ENCODE measurements around the gene SERAC1. TPM values are rescaled to one million over a fixed set of nuclear protein-coding genes. Genes with fewer than 3 reads are reported as not detected.
A peak's percentile ranks its signal among the peaks of the same experiment; 100 is the strongest.
"Not testable (repeated sequence)": the region's sequence is repeated elsewhere in the genome, so short reads cannot be mapped to it uniquely, and the experiment has no call there.

The SERAC1 gene
- total RNA-seq, 1 donor from 2014 or later, result 17.1 TPM

- no peak for TF ChIP-seq CTCF (IDR thresholded peaks at IDR 0.05)
- H3K27ac Mint-ChIP-seq (ENCODE audit: unreplicated experiment), result no peak overlapping the region
- H3K4me3 Mint-ChIP-seq (ENCODE audit: unreplicated experiment), result no peak overlapping the region
- peaks cover 29% of the 10 kb centered on the region for H3K4me1 Mint-ChIP-seq (ENCODE audit: low read depth)
- no peaks in the 10 kb centered on the region for H3K27me3 Mint-ChIP-seq (ENCODE audit: low read depth)
- peaks cover 5% of the 10 kb centered on the region for H3K9me3 Mint-ChIP-seq (ENCODE audit: low read depth)
- no peak for DNase-seq (ENCODE audit: low spot score)
- H3K36me3 Mint-ChIP-seq (ENCODE audit: low read depth), result peaks cover 15% of the 10 kb centered on the region
Measured at GRCh38 chr6:158158123-158158522, 9.9 kb downstream of the SERAC1 start.

GRCh38 chr6:158157064-158157764 is 10.8 kb downstream of the SERAC1 start:
- no peak for TF ChIP-seq CTCF (IDR thresholded peaks at IDR 0.05)
- no peak for DNase-seq (ENCODE audit: low spot score)
- H3K27ac Mint-ChIP-seq (ENCODE audit: unreplicated experiment), result peak overlapping the region; percentile 12

GRCh38 chr6:158154816-158155215 is 13.2 kb downstream of the SERAC1 start:
- Mint-ChIP-seq H3K27ac (ENCODE audit: unreplicated experiment) (no peak overlapping the region), H3K36me3 (ENCODE audit: low read depth) (peaks cover 15% of the 10 kb centered on the region), H3K4me3 (ENCODE audit: unreplicated experiment) (no peak overlapping the region), H3K9me3 (ENCODE audit: low read depth) (no peaks in the 10 kb centered on the region), H3K4me1 (ENCODE audit: low read depth) (peaks cover 10% of the 10 kb centered on the region), H3K27me3 (ENCODE audit: low read depth) (no peaks in the 10 kb centered on the region)
- no peak for TF ChIP-seq CTCF (IDR thresholded peaks at IDR 0.05)
- DNase-seq (ENCODE audit: low spot score), result no peak

More at GRCh38 chr6:158157064-158157764, 10.8 kb downstream of the SERAC1 start:
- Mint-ChIP-seq H3K27me3 (ENCODE audit: low read depth) (no peaks in the 10 kb centered on the region), H3K4me3 (ENCODE audit: unreplicated experiment) (no peak overlapping the region), H3K4me1 (ENCODE audit: low read depth) (peaks cover 22% of the 10 kb centered on the region), H3K9me3 (ENCODE audit: low read depth) (peaks cover 5% of the 10 kb centered on the region), H3K36me3 (ENCODE audit: low read depth) (peaks cover 15% of the 10 kb centered on the region)

GRCh38 chr6:158153576-158153975 is 14.5 kb downstream of the SERAC1 start:
- DNase-seq (ENCODE audit: low spot score), result no peak
- Mint-ChIP-seq H3K27me3 (ENCODE audit: low read depth) (no peaks in the 10 kb centered on the region), H3K36me3 (ENCODE audit: low read depth) (peaks cover 15% of the 10 kb centered on the region), H3K4me1 (ENCODE audit: low read depth) (peaks cover 18% of the 10 kb centered on the region), H3K9me3 (ENCODE audit: low read depth) (no peaks in the 10 kb centered on the region), H3K4me3 (ENCODE audit: unreplicated experiment) (no peak overlapping the region), H3K27ac (ENCODE audit: unreplicated experiment) (no peak overlapping the region)
- TF ChIP-seq CTCF (IDR thresholded peaks at IDR 0.05), result no peak

GRCh38 chr6:158152659-158153058 is 15.4 kb downstream of the SERAC1 start:
- Mint-ChIP-seq H3K9me3 (ENCODE audit: low read depth) (no peaks in the 10 kb centered on the region), H3K27me3 (ENCODE audit: low read depth) (no peaks in the 10 kb centered on the region), H3K4me3 (ENCODE audit: unreplicated experiment) (no peak overlapping the region), H3K27ac (ENCODE audit: unreplicated experiment) (no peak overlapping the region), H3K4me1 (ENCODE audit: low read depth) (peaks cover 18% of the 10 kb centered on the region), H3K36me3 (ENCODE audit: low read depth) (peaks cover 15% of the 10 kb centered on the region)
- no peak for DNase-seq (ENCODE audit: low spot score)
- no peak for TF ChIP-seq CTCF (IDR thresholded peaks at IDR 0.05)

- not testable (repeated sequence) for H3K27me3 Mint-ChIP-seq (ENCODE audit: low read depth); H3K27ac Mint-ChIP-seq (ENCODE audit: unreplicated experiment); DNase-seq (ENCODE audit: low spot score); H3K9me3 Mint-ChIP-seq (ENCODE audit: low read depth); H3K36me3 Mint-ChIP-seq (ENCODE audit: low read depth); H3K4me3 Mint-ChIP-seq (ENCODE audit: unreplicated experiment)
- peaks cover 18% of the 10 kb centered on the region for H3K4me1 Mint-ChIP-seq (ENCODE audit: low read depth)
Measured at GRCh38 chr6:158152025-158152424, 16.0 kb downstream of the SERAC1 start.

All from chondrocyte (in vitro differentiated cells).